ENCODE data around the gene SEM1.

GRCh38 chr7:96723622-96724021 lies 14.0 kb upstream of the SEM1 start:
- TF ChIP-seq, protein P1, sequence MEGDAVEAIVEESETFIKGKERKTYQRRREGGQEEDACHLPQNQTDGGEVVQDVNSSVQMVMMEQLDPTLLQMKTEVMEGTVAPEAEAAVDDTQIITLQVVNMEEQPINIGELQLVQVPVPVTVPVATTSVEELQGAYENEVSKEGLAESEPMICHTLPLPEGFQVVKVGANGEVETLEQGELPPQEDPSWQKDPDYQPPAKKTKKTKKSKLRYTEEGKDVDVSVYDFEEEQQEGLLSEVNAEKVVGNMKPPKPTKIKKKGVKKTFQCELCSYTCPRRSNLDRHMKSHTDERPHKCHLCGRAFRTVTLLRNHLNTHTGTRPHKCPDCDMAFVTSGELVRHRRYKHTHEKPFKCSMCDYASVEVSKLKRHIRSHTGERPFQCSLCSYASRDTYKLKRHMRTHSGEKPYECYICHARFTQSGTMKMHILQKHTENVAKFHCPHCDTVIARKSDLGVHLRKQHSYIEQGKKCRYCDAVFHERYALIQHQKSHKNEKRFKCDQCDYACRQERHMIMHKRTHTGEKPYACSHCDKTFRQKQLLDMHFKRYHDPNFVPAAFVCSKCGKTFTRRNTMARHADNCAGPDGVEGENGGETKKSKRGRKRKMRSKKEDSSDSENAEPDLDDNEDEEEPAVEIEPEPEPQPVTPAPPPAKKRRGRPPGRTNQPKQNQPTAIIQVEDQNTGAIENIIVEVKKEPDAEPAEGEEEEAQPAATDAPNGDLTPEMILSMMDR (conservative IDR thresholded peaks at IDR 0.05; ENCODE audit: low read depth, low read length): no peak
- TF ChIP-seq EZH2 (IDR thresholded peaks at IDR 0.05; ENCODE audit: low read length, unreplicated experiment) (no peak), EZH2phosphoT487 (IDR thresholded peaks at IDR 0.05; ENCODE audit: borderline replicate concordance, low read length) (no peak)

All from PC-3 (cell line).